Right renal cortex interstitium (tissue), 3 donors: ENCODE measurements around the gene DOK7. TPM values are rescaled to one million over a fixed set of nuclear protein-coding genes. Genes with fewer than 3 reads are reported as not detected.
"Not testable (repeated sequence)": the region's sequence is repeated elsewhere in the genome, so short reads cannot be mapped to it uniquely, and the experiment has no call there.

Experiments used
- DNase-seq, 3 donors: peaks; one replicate each; pipeline ENCODE4 v3.0.0-alpha.2; 2013; ENCODE audit warnings: low read depth in 3 of 3, low spot score in 2 of 3
- polyA plus RNA-seq, 3 donors: library from polyadenylated mRNA; unstranded; fragments of 120-200 nt; gene quantifications; one replicate each; pipeline ENCODE4 v1.2.1, GENCODE V29; 2013; ENCODE audit not compliant: insufficient read length in 3 of 3

DOK7 gene
- polyA plus RNA-seq, 3 donors: 1.2 to 2.3 (median 1.6) TPM

GRCh38 chr4:3498901-3499510, 35.9 kb downstream of the DOK7 start:
- no peak for DNase-seq

GRCh38 chr4:3499710-3500109, 36.6 kb downstream of the DOK7 start:
- DNase-seq: no peak

GRCh38 chr4:3500111-3500510, 37.0 kb downstream of the DOK7 start:
- DNase-seq: no peak

GRCh38 chr4:3500634-3501101, 37.6 kb downstream of the DOK7 start:
- DNase-seq: no peak

- no peak for DNase-seq
These were observed 38.2 kb downstream of the DOK7 start for GRCh38 chr4:3501126-3501824.

- no peak for DNase-seq
These were observed 38.8 kb downstream of the DOK7 start for GRCh38 chr4:3501825-3502425.

- DNase-seq: no peak
These were observed 40.1 kb downstream of the DOK7 start for GRCh38 chr4:3502941-3503936.

- DNase-seq: no peak
These were observed 42.1 kb downstream of the DOK7 start for GRCh38 chr4:3505231-3505630.

- DNase-seq: no peak
These were observed 45.4 kb downstream of the DOK7 start for GRCh38 chr4:3508542-3508941.

GRCh38 chr4:3510481-3510880, 47.4 kb downstream of the DOK7 start:
- DNase-seq: no peak

- DNase-seq: no peak
These were observed 48.1 kb downstream of the DOK7 start for GRCh38 chr4:3511187-3511586.

GRCh38 chr4:3511601-3512000, 48.5 kb downstream of the DOK7 start:
- DNase-seq: not testable (repeated sequence)

- DNase-seq: no peak
These were observed 49.2 kb downstream of the DOK7 start for GRCh38 chr4:3512279-3512678.

- no peak for DNase-seq
These were observed 49.6 kb downstream of the DOK7 start for GRCh38 chr4:3512719-3513118.

GRCh38 chr4:3513807-3514206, 50.7 kb downstream of the DOK7 start:
- DNase-seq: no peak

- DNase-seq: no peak
These were observed 51.2 kb downstream of the DOK7 start for GRCh38 chr4:3514221-3514780.

- DNase-seq: no peak
These were observed 51.8 kb downstream of the DOK7 start for GRCh38 chr4:3514806-3515501.

GRCh38 chr4:3515646-3516045, 52.5 kb downstream of the DOK7 start:
- DNase-seq: no peak

- DNase-seq: no peak
These were observed 53.1 kb downstream of the DOK7 start for GRCh38 chr4:3516061-3516835.
